ENCODE results near the gene TRMU.

- TF ChIP-seq, protein P1, sequence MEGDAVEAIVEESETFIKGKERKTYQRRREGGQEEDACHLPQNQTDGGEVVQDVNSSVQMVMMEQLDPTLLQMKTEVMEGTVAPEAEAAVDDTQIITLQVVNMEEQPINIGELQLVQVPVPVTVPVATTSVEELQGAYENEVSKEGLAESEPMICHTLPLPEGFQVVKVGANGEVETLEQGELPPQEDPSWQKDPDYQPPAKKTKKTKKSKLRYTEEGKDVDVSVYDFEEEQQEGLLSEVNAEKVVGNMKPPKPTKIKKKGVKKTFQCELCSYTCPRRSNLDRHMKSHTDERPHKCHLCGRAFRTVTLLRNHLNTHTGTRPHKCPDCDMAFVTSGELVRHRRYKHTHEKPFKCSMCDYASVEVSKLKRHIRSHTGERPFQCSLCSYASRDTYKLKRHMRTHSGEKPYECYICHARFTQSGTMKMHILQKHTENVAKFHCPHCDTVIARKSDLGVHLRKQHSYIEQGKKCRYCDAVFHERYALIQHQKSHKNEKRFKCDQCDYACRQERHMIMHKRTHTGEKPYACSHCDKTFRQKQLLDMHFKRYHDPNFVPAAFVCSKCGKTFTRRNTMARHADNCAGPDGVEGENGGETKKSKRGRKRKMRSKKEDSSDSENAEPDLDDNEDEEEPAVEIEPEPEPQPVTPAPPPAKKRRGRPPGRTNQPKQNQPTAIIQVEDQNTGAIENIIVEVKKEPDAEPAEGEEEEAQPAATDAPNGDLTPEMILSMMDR (IDR thresholded peaks at IDR 0.05): no peak
- TF ChIP-seq POLR2AphosphoS5 (IDR thresholded peaks at IDR 0.05; ENCODE audit: low read depth, low read length) (no peak), REST (IDR thresholded peaks at IDR 0.05; ENCODE audit: insufficient read depth in 1 of 2, low read depth in 2 of 2, low read length in 1 of 2) (no peak), TCF7L2 (IDR thresholded peaks at IDR 0.05; ENCODE audit: low read depth, low read length) (no peak), SIN3A (IDR thresholded peaks at IDR 0.05; ENCODE audit: borderline replicate concordance, insufficient read depth, low read depth, low read length) (no peak)
Measured at GRCh38 chr22:46347646-46348045, 12.1 kb downstream of the TRMU start.
